ENCODE data around the gene FXYD6. TPM values are rescaled to one million over a fixed set of nuclear protein-coding genes. Genes with fewer than 3 reads are reported as not detected.
"Not testable (repeated sequence)": the region's sequence is repeated elsewhere in the genome, so short reads cannot be mapped to it uniquely, and the experiment has no call there.

The FXYD6 gene
- total and polyA plus RNA-seq, 4 experiments from 2014 or later: 0.15 TPM; not detected in 3

DNA sequence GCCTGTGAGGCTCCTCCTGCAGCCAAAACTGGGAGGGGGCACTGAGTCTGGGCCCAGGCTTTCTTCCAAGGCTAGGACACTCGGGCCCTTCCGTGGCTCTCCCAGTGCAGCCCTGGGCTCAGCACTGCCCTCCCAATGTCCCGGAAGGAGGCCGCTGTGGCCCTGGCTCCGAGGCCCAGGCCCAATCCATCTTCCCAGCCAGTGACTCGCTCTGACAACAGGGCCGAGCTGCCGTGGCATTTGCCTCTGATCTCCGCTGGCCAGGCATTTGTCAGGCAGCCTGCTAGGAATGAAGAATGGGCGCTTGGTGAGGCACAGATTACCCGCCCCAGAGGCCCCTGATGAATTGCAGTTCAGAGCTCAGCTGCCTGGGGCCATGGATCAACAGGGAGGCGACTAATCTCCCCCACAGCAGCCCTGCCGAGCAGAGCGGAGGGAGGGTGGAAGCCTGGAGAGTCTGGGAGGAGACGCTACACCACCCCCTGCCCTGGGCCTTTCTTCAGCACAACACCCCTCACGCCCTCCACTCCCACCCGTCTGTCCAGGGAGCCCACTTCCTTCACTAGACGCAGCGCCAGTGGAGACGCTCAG is 60.2 kb downstream of the FXYD6 start:
- Histone ChIP-seq H3K36me3 (ENCODE audit: insufficient read depth, low read length) (no peaks in the 10 kb centered on the region), H3K9me3 (ENCODE audit: control insufficient read depth in 1 of 2, low read length in 2 of 2) (no peaks in the 10 kb centered on the region), H3K27me3 (ENCODE audit: insufficient read depth, low read length) (no peaks in the 10 kb centered on the region), H3K4me1 (ENCODE audit: insufficient read depth, low read length) (peaks cover 44% of the 10 kb centered on the region), H3K4me3 (ENCODE audit: low read length in 2 of 2) (no peak overlapping the region), H3K27ac (ENCODE audit: low read depth, low read length) (peak overlapping the region; percentile 74)
- POLR2A ChIA-PET (ENCODE audit: partially characterized antibody): interaction anchor here (0.9 to 5.5 kb wide), 15 partner anchors 8 to 236 kb away, joined by 3 to 70 read pairs (median 8); partner anchors contain the start of gene FXYD2
- no peaks in the 10 kb centered on the region for H3K27me3 Mint-ChIP-seq
- H3K36me3 Mint-ChIP-seq: no peaks in the 10 kb centered on the region
- peak overlapping the region; percentile 88 to 98 (median 96) for H3K27ac Mint-ChIP-seq
- H3K9me3 Mint-ChIP-seq: no peaks in the 10 kb centered on the region
- no peak for DNase-seq
- H3K4me3 Mint-ChIP-seq: peak overlapping the region in 4 of 8 donors; percentile 13 to 85 (median 24)
- H3K4me1 Mint-ChIP-seq: peaks cover 22 to 67% (median 37%) of the 10 kb centered on the region in 4 donors
- intact Hi-C loops (cut with micrococcal nuclease): no loop called here
- CTCF ChIA-PET (ENCODE audit: partially characterized antibody): interaction anchor here (0.9 to 16.1 kb wide), 16 partner anchors 7 to 390 kb away, joined by 3 to 440 read pairs (median 11); partner anchors contain the start of genes FXYD2 and IL10RA

DNA sequence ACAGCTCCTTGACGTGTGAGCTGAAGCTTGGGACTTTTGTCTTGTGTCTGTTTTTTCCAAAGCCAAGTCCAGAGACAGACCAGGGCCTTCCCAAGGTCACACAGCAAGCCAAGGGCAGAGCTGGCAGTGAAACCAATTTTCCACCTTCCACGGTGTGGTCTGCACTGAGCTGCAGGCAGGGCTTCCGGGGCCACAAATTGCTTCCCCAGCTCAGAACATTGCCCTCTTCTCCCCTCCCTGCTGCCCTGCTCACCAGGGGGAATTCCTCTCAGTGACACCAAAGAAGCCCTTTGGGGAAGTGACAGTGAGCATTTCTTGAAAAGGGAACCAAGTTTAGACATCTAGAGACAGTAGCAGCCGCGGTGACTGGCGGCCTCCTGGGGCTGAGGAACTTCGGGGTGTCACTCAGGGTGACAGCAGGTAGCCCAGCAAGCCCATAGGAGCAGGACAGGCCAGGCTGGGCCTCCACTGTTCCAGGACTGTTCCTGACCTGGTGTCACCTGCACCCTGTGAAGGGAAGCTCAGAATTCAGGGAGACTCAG is 61.1 kb downstream of the FXYD6 start:
- H3K4me1 ChIP-seq (ENCODE audit: insufficient read depth, low read length): peaks cover 44% of the 10 kb centered on the region
- H3K36me3 ChIP-seq (ENCODE audit: insufficient read depth, low read length): no peaks in the 10 kb centered on the region
- POLR2A ChIA-PET (ENCODE audit: partially characterized antibody): interaction anchor here (1.2 to 5.5 kb wide), 13 partner anchors 7 to 237 kb away, joined by 3 to 70 read pairs (median 9); partner anchors contain the start of gene FXYD2
- H3K27ac Mint-ChIP-seq: peak overlapping the region; percentile 88 to 98 (median 96)
- peak overlapping the region in 1 of 2 donors; percentile 21 for H3K4me3 ChIP-seq (ENCODE audit: low read length in 2 of 2)
- no peaks in the 10 kb centered on the region for H3K27me3 ChIP-seq (ENCODE audit: insufficient read depth, low read length)
- peaks cover 22 to 67% (median 37%) of the 10 kb centered on the region in 4 donors for H3K4me1 Mint-ChIP-seq
- no peaks in the 10 kb centered on the region for H3K27me3 Mint-ChIP-seq
- H3K9me3 ChIP-seq (ENCODE audit: control insufficient read depth in 1 of 2, low read length in 2 of 2): no peaks in the 10 kb centered on the region
- H3K27ac ChIP-seq (ENCODE audit: low read depth, low read length): peak overlapping the region; percentile 74
- H3K4me3 Mint-ChIP-seq: peak overlapping the region in 7 of 8 donors; percentile 71 to 89 (median 81)
- intact Hi-C loops (cut with micrococcal nuclease): loop anchor here (1.0 to 2.0 kb wide), 2 partner anchors 13 to 15 kb away; no protein-coding TSS in a partner anchor
- H3K36me3 Mint-ChIP-seq: no peaks in the 10 kb centered on the region
- peak; percentile 74 to 93 (median 81) for DNase-seq
- no peaks in the 10 kb centered on the region for H3K9me3 Mint-ChIP-seq
- CTCF ChIA-PET (ENCODE audit: partially characterized antibody): interaction anchor here (0.6 to 16.1 kb wide), 13 partner anchors 8 to 389 kb away, joined by 3 to 440 read pairs (median 8); partner anchors contain the start of genes FXYD2 and IL10RA

GRCh38 chr11:117814766-117815261 is 61.6 kb downstream of the FXYD6 start:
- peak overlapping the region in 1 of 2 donors; percentile 21 for H3K4me3 ChIP-seq (ENCODE audit: low read length in 2 of 2)
- ChIA-PET CTCF (ENCODE audit: partially characterized antibody) (interaction anchor here (0.6 to 16.1 kb wide), 12 partner anchors 9 to 389 kb away, joined by 3 to 440 read pairs (median 17); partner anchors contain the start of gene FXYD2), POLR2A (ENCODE audit: partially characterized antibody) (interaction anchor here (0.6 to 5.5 kb wide), 12 partner anchors 13 to 238 kb away, joined by 3 to 70 read pairs (median 8); partner anchors contain the start of genes FXYD2 and IL10RA)
- Mint-ChIP-seq H3K4me1 (peaks cover 23 to 67% (median 38%) of the 10 kb centered on the region in 4 donors), H3K27ac (peak overlapping the region; percentile 88 to 98 (median 96)), H3K9me3 (no peaks in the 10 kb centered on the region), H3K36me3 (no peaks in the 10 kb centered on the region), H3K27me3 (peaks cover 0 to under 1% of the 10 kb centered on the region in 2 donors), H3K4me3 (peak overlapping the region; percentile 71 to 89 (median 81))
- intact Hi-C loops (cut with micrococcal nuclease): loop anchor here (1.0 to 2.0 kb wide), 2 partner anchors 13 to 14 kb away; no protein-coding TSS in a partner anchor
- no peaks in the 10 kb centered on the region for H3K36me3 ChIP-seq (ENCODE audit: insufficient read depth, low read length)
- H3K4me1 ChIP-seq (ENCODE audit: insufficient read depth, low read length): peaks cover 44% of the 10 kb centered on the region
- peak overlapping the region; percentile 74 for H3K27ac ChIP-seq (ENCODE audit: low read depth, low read length)
- DNase-seq: peak; percentile 84 to 90 (median 86)
- no peaks in the 10 kb centered on the region for H3K27me3 ChIP-seq (ENCODE audit: insufficient read depth, low read length)
- H3K9me3 ChIP-seq (ENCODE audit: control insufficient read depth in 1 of 2, low read length in 2 of 2): no peaks in the 10 kb centered on the region

DNA sequence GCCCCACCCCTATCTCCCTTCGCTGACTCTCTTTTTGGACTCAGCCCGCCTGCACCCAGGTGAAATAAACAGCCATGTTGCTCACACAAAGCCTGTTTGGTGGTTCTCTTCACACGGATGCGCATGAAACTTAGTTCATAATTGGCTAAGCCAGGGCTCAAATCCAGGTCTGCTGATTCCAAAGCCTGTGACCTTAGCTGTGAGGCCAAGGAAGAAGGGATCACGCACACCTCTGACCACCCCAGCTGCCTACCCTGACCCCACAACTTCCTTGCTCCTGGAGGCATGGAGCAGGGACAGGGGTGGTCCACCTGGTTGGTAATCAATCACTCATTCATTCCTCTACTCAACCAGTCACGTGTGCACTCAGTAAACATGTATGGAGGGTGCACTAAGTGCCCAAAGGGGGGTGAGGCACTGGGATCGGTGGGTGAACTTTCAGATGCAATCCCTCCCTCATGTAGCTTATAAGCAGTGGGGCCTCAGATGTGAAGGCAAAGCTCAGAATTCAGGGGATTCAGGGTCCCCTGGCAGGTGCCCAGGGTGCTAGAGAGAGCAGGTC is 62.2 kb downstream of the FXYD6 start:
- Histone ChIP-seq H3K27ac (ENCODE audit: low read depth, low read length) (peak overlapping the region; percentile 74), H3K9me3 (ENCODE audit: control insufficient read depth in 1 of 2, low read length in 2 of 2) (no peaks in the 10 kb centered on the region), H3K4me1 (ENCODE audit: insufficient read depth, low read length) (peaks cover 50% of the 10 kb centered on the region), H3K27me3 (ENCODE audit: insufficient read depth, low read length) (no peaks in the 10 kb centered on the region), H3K4me3 (ENCODE audit: low read length in 2 of 2) (peak overlapping the region in 1 of 2 donors; percentile 21), H3K36me3 (ENCODE audit: insufficient read depth, low read length) (no peaks in the 10 kb centered on the region)
- H3K9me3 Mint-ChIP-seq: no peaks in the 10 kb centered on the region
- peak overlapping the region; percentile 81 to 98 (median 96) for H3K27ac Mint-ChIP-seq
- intact Hi-C loops (cut with micrococcal nuclease): loop anchor here (2.0 kb wide), 1 partner anchor 13 kb away; no protein-coding TSS in a partner anchor
- peaks cover 0 to 2% of the 10 kb centered on the region in 2 donors for H3K27me3 Mint-ChIP-seq
- H3K4me1 Mint-ChIP-seq: peaks cover 26 to 71% (median 43%) of the 10 kb centered on the region in 4 donors
- peak overlapping the region in 7 of 8 donors; percentile 27 to 89 (median 73) for H3K4me3 Mint-ChIP-seq
- H3K36me3 Mint-ChIP-seq: no peaks in the 10 kb centered on the region
- DNase-seq: no peak
- POLR2A ChIA-PET (ENCODE audit: partially characterized antibody): interaction anchor here (0.6 to 5.5 kb wide), 9 partner anchors 13 to 238 kb away, joined by 3 to 70 read pairs (median 16); partner anchors contain the start of genes FXYD2 and IL10RA
- CTCF ChIA-PET (ENCODE audit: partially characterized antibody): interaction anchor here (0.7 to 16.1 kb wide), 10 partner anchors 9 to 388 kb away, joined by 3 to 440 read pairs (median 38); partner anchors contain the start of gene FXYD2

- H3K9me3 ChIP-seq (ENCODE audit: control insufficient read depth in 1 of 2, low read length in 2 of 2); H3K36me3 Mint-ChIP-seq; DNase-seq; H3K27me3 Mint-ChIP-seq; H3K27me3 ChIP-seq (ENCODE audit: insufficient read depth, low read length); H3K4me3 ChIP-seq (ENCODE audit: low read length in 2 of 2); H3K27ac ChIP-seq (ENCODE audit: low read depth, low read length); H3K36me3 ChIP-seq (ENCODE audit: insufficient read depth, low read length); H3K9me3 Mint-ChIP-seq; intact Hi-C loops (cut with micrococcal nuclease): not testable (repeated sequence)
- ChIA-PET CTCF (ENCODE audit: partially characterized antibody) (interaction anchor here (1.3 to 11.7 kb wide), 5 partner anchors 11 to 384 kb away, joined by 5 to 440 read pairs (median 127); partner anchors contain the start of gene FXYD2), POLR2A (ENCODE audit: partially characterized antibody) (interaction anchor here (3.1 to 3.2 kb wide), 2 partner anchors 7 to 137 kb away, joined by 15 to 35 read pairs; no protein-coding TSS in a partner anchor)
- H3K4me1 ChIP-seq (ENCODE audit: insufficient read depth, low read length): peaks cover 21% of the 10 kb centered on the region
- Mint-ChIP-seq H3K27ac (peak overlapping the region in 2 of 7 donors; percentile 14 to 15), H3K4me1 (peaks cover 17 to 40% (median 23%) of the 10 kb centered on the region in 4 donors), H3K4me3 (peak overlapping the region in 5 of 8 donors; percentile 5 to 67 (median 46))
Observed at GRCh38 chr11:117810056-117810451, 66.4 kb downstream of the FXYD6 start.

DNA sequence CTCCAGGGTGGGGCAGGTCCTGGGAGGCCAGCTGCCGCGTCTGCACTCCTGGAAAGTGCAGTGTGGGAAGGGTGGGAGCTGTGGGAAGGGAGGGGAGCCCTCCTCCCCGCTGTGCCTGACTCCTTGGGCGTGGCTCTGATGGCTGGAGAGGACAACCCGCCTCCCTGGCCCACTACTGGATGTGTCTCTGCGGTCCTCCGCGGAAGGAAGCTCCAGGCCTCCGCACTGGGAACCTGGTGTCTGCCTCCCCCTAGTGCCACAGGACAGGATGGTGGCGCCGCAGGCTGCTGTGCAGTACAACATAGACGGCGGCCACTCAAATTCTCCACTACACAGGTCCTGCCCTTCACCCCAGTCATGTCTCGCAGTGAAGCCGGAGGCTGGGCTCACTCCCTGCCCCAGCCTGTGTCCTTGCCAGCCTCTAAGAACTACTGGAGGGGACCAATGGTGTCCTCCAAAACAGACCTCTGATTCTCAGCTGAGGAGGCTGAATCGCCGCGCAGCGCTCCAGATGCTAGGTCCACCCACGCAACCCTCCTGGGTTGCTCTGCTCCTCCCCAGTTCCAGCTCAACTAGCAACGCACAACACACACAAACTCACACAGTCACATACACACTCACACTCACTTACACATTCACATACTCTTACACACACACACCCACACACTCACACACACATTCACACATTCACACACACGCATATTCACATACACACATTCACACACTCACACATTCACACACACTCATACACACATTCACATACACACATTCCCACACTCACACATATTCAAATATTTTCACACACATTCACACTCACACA is 67.0 kb downstream of the FXYD6 start:
- Mint-ChIP-seq H3K36me3 (no peaks in the 10 kb centered on the region), H3K4me1 (peaks cover 11 to 33% (median 17%) of the 10 kb centered on the region in 4 donors), H3K27ac (peak overlapping the region in 4 of 7 donors; percentile 14 to 68 (median 32)), H3K27me3 (peaks cover 0 to 3% of the 10 kb centered on the region in 2 donors), H3K9me3 (no peaks in the 10 kb centered on the region), H3K4me3 (peak overlapping the region in 6 of 8 donors; percentile 3 to 67 (median 28))
- no peaks in the 10 kb centered on the region for H3K9me3 ChIP-seq (ENCODE audit: control insufficient read depth in 1 of 2, low read length in 2 of 2)
- DNase-seq: peak in 3 of 5 donors; percentile 27 to 39 (median 30)
- H3K27ac ChIP-seq (ENCODE audit: low read depth, low read length): no peak overlapping the region
- CTCF ChIA-PET (ENCODE audit: partially characterized antibody): interaction anchor here (0.9 to 11.7 kb wide), 10 partner anchors 9 to 383 kb away, joined by 3 to 440 read pairs (median 28); partner anchors contain the start of genes FXYD2 and IL10RA
- no peak overlapping the region for H3K4me3 ChIP-seq (ENCODE audit: low read length in 2 of 2)
- peaks cover 15% of the 10 kb centered on the region for H3K4me1 ChIP-seq (ENCODE audit: insufficient read depth, low read length)
- no peaks in the 10 kb centered on the region for H3K27me3 ChIP-seq (ENCODE audit: insufficient read depth, low read length)
- POLR2A ChIA-PET (ENCODE audit: partially characterized antibody): interaction anchor here (2.0 to 3.2 kb wide), 4 partner anchors 7 to 243 kb away, joined by 5 to 35 read pairs (median 14); no protein-coding TSS in a partner anchor
- intact Hi-C loops (cut with micrococcal nuclease): no loop called here
- H3K36me3 ChIP-seq (ENCODE audit: insufficient read depth, low read length): no peaks in the 10 kb centered on the region
